Fibroblast of skin of left quadriceps (primary cell): Measurements from ENCODE around the gene KBTBD3.
"Not testable (repeated sequence)": the region's sequence is repeated elsewhere in the genome, so short reads cannot be mapped to it uniquely, and the experiment has no call there.

Experiments
- DNase-seq, 2 experiments: peaks; one replicate each; pipeline ENCODE4 v3.0.0-alpha.2; 2013; ENCODE audit warnings: low read depth in 2 of 2

Gene KBTBD3

DNA sequence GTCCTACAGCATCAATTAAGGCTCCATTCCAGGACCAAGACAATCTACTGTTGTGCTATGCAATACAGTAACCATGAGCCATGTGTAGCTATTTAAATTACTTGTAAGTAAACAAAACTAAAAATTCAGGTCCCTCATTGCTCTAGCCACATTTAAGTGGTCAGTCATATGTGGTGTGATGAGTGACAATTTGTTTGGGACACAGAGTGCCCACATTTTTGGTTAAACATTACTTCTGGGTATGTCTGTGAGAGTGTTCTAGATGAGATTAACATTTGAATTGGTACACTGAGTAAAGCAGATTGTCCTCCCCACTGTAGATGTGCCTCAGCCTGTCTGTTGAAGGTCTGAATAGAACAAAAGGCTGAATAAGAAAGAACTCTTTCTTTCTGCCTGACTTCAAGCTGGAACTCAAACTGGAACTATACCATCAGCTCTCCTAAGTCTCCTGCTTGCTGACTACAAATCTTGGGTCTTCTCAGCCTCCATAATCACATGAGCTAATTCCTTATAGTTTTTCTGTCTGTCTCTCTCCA lies 15.8 kb downstream of the KBTBD3 start:
- DNase-seq, result no peak

DNA sequence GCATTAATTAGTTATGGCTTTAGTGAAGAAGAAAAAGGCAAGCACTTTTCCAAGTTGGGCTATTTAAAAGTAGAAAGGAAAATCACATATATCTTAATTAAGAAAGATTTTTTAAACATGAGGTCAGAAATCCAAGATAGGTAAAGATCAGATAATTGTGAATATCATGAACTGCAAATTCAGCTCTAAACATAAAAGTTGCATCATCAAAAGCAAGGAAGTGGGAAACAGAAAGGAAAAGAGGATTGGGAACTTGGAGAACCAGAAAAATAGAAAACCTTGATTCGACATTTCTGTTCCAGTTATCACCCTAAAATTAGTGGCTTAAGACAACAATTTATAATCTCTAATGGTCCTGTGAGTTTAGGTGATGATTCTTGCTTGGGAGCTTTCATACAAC lies 17.5 kb downstream of the KBTBD3 start:
- no peak for DNase-seq

DNA sequence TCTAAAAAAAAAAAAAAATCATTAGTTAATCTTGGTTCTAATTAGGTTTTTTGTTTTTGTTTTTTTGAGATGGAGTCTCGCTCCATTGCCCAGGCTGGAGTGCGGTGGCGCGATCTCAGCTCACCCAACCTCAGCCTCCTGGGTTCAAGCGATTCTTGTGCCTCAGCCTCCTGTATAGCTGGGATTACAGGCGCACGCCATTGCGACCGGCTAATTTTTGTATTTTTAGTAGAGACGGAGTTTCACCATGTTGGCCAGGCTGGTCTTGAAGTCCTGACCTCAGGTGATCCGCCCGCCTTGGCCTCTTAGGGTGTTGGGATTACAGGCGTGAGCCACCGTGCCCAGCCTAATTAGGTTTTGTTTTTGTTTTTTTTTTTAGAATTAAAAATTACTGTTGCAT lies 18.8 kb downstream of the KBTBD3 start:
- DNase-seq, result not testable (repeated sequence)

DNA sequence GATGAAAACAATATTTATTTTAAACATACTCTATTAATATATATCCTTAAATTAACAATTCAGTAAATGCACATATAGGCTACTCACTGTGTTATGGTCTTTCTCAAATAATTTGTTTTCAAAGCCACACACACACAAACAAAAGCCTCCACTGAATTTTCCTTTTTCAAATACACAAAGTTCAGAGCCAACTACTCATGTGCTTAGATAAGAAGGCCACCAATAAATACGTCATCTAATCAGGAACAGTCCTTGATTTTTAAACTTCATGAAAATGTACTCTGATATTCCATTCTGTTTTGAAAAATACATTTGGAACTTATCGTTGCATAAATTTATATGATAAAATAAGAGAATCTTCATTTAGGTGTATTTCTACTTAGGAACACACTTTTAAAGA lies 26.0 kb downstream of the KBTBD3 start:
- no peak for DNase-seq

DNA sequence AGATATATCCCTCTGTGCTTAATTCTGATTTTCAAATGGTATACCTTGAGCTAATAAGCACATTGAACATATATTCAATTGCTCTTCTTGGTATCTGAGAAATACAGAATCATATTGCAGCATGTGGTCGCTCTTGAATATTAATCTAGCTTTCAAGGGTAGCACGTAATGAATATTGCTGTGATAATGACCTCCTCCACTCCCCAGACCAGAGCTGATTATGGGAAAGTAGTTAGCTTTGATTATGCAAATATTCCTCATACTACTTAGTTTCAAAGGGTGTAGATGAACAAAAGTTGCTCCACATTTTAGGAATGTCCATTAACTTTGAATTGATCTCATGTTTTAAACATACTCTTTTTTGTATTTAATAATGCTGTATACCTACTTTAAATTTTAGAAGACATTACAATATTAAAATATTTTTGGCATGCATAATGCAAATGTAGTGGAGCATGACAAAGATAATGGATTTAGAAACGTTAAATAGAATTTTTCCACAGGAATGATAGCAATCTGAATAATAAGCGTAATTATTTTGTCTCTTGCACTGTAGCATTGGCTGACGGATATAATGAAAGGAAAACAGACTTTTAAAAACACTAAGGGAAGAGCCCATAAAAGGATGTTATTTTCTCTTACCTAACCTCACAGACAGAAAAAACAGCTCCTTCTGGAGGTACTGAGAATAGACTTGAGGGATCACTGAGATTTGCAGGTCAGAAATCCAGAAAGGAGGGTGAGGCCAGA lies 27.2 kb downstream of the KBTBD3 start:
- no peak for DNase-seq

DNA sequence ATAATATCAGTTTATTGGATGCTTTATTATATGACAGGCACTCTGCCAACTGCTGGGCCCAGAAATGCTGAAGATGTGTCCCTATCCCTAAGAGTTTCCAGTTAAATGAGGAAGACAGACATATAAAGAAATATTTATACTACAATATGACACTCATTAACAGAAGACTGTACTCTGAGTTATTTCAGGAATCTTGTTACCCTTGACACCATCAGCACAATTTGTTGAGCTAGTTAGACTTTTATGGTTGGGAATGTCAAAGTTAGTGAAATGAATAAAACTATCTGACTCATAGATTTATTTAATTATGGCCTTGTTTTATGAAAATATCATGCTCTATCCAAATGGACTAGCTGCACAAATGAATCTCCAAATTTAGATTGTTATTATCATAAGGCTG lies 29.5 kb downstream of the KBTBD3 start:
- peak in 1 of 2 experiments; percentile 1 for DNase-seq

DNA sequence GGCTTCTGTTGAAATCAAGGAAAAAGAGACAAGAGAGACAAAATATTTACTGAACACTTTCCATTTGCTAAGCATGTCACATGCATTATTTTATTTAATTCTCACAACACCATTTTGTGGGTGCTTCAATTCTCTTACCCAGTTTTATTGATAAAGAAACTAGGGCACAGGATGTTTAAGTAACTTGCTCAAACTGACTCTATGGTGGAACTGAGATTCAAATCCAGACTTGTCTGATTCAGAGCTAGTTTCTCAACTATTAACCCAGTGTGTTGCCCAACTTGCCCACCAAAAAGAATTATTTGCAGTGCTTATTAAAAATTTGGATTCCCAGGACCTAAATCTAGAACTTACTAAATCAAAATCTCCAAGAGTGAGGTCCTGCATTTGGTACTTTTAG lies 33.6 kb downstream of the KBTBD3 start:
- no peak for DNase-seq

DNA sequence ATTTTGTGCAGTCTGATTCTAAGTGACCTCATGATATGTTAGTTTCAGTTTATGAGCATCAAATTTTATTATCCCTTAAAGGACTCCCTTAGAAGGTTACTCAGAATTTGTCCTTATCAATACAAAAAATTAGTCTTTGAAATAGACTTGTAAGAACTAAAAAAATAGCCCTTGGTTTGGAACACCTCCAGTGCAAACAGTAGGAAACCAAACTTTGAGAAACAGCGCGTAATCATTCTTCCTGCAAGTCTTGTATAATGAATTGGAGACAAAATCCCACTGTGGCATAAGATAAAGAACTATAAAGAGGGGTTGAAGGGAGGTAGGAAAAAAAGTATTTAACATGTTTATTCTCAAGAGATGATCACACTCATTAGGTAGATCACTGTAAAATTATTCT lies 44.3 kb downstream of the KBTBD3 start:
- no peak for DNase-seq

DNA sequence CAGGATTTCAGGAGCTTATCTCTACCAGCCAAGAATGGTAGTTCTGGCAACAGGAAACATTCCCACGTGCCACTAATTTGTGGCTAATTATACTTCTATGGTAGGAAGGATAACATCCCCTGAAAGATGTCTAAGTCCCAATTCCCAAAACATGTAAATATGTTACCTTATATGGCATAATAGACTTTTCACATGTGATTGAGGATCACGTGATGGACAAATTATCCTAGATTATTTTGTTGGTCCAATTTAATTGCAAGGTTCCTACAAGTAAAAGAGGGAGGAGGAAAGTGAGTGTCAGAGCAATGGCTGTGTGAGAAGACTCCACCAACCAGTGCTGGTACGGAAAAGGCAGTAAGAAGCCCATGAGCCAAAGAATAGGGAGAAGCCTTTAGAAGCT lies 45.2 kb downstream of the KBTBD3 start:
- no peak for DNase-seq

DNA sequence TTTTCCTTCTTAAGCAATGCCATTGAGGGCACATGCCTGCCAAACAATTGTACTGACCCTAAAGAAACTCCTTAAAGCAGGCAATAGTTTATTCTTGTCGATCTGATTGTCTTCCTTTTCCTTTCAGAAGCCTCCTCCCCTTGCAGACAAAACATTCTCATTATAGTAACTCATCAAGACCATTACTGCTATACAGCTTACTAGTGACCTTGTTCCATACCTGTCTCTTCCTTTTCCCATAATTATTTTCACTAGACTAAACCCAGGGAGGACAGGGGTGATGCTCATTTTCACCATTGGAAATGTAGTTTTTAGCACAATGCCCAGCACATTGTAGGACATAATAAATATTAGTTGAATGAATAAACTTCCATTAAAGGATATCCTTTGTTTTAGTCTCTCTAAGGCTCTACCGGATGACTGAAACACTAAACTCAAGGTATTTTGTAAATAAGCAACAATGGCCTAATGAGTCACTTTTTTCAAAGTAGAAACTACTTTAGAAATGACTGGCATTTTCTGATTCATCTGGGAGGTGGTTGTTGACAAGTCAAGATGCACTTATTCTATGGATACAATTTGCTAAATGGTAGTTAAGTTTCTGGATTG lies 45.8 kb downstream of the KBTBD3 start:
- DNase-seq, result no peak

DNA sequence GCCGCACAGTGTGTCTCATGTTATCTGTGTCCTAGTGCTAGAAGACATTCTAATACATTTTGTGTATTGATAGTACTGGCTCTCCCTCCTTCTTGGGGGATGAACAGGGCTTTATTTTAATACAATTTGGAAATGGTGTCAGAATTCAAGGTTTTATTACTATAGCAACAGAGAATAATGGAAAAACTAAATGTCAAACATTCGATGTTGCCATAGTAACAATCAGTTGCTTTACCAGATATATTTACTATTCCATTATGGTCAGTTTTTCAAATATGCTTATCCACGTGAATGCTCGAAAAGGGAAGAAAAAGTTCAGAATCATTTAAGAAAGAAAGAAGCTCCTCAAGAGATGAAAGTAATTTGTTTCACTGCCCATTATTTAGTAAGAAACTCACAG lies 46.5 kb downstream of the KBTBD3 start:
- DNase-seq, result no peak

DNA sequence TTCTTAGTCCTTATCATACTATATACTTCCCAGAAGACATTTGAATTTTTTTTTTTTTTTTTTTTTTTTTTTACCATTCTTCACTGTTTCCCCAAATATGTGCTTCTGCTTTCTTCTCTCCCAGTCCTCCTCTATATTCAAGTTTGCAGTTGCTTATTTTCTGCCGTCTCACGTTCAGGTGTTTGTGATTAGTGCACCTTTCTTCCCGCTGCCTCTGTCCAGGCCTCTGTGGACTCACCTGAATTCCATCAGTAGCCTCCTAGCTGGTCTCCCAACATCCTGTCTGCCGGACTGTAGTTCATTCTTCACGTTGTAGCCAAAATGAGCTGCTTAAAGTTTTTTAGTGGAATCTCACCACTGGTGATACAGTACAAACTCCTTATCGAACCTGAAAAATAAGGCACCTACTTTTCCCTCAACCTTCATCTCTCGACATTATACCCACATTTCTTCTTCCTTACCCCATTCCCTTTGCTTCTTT lies 54.3 kb downstream of the KBTBD3 start:
- DNase-seq, result no peak

DNA sequence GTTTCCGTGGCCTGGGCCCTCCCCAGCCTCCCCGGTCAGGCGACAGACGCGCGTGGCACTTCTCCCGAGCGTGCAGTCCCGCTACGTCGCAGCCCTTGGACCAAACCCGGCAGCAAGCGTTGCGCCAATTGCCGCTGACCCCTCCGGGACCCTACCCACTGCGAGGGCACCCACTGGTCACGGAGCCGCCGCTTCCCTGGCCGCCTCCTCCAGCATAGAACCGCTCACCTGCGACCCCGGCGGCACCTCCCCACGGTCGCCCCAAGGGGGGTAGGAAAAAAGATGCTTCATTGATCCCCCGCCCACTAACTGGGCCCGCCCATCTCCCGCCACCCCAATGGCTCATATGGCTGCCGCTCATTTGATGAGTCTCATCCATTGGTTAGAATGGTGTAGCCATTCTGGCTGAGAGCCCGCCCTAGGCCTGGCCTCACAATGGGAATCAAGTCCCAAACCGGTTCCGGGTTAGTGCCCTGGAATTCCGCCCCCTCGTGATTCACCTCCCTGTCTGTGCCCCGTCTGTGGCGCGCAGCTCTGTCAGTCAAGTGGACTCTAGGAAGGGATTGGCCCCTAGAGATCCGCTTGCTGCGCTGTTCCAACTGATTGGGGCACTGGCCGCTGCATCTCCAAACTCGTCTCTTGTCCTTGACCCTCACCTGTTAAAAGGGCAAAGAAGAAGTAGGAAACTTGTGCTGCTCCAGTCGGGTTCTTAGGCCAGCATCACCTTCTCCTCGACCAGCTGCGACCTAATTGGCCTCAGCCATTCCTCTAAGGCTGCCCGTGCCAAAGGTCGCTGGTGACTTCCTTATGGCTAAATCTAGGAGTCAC lies 55.0 kb downstream of the KBTBD3 start, which contains the start of gene MSANTD4:
Gene MSANTD4 (minus strand): TSS at position 274 of the 828 bp plus-strand sequence. CDS start 11,323 bp downstream, outside the sequence.
- DNase-seq, result peak; percentile 99

DNA sequence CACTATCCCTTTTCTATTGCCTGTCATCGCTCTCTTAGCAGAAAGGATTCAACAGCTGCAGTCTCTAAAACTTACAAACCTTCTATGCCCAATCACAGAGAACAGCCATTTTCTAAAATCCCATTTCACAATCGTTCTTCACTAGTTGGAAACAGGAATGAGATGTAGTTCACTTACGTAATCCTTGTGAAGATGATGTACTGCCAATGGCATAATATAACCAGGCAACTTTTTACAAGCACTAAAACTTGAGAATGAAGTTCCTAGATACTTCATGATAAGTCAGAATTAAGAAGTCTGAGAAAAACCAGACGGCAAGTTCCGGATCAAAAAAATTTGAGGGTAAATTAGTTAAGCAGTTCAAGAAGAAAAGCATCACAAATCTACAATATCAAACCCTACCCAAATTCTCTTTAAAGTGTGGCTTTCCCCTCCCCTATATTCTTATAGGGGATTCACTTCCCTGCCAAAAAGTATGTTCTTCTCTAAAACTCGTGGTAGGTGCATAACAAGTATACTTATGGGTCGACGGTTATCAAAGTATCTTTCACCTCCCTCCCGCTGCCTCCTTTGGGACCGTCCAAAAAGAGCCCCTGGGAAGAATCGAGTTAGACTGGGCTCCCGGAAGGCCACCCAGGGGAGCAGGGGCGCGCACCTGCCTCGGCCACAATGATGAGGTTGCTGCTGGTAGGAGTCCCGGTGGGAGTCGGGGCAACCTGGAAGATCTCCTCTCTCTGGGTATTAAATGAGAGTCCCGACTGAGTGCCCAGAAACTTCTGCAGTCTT lies 55.8 kb downstream of the KBTBD3 start:
- peak; percentile 22 to 29 for DNase-seq

DNA sequence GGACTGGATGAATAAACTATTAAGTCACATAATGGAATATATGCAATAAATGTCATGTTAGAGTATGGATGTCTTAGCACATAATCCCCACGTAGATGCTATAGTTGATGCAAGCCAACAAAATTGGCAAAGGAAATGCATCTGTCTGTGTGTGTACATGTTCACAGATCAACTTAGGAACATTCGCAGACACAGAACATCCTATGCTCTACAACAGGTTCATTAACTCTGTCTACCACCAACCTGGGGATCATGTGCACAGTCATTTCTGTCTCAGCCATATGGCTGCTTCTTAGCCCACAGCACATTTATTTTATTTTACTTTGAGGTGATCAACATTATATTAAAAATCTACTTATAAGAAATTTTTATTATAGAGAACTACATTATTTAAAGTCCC lies 60.1 kb downstream of the KBTBD3 start:
- no peak for DNase-seq

DNA sequence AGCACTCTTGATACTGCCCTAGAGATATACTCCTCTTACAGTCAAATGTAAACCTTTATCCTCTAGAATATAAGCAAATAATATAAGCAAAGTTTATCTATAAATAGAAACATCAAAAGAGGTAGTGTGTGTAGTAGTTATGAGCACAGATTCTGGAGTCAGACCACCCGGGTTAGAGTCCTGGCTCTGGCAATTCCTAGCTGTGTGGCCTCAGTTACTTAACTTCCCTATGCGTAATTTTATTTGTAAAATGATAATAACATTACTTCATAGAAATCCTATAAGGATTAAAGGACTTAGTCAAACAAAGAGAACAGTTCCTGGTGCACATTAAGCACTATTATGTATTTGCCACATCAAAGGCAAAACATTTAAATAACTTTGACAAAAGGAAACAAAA lies 62.1 kb downstream of the KBTBD3 start:
- DNase-seq, result no peak

DNA sequence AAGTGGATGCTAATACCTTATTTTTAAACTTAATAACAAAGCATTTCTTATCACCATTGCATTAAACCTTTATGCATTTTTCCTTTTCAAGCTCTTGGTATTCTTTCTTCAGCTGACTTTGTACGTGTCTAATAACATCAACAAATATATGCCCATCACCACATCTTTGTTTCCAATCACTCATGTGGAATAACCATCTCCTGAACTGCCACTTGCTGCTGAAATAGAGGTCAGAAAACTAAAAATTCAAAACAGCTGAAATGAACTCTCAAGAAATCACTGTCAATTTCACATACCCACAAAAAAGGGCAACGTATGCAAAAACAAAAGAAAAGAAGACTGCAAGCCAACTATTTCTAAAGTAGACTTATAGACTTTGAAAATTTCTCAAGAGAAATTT lies 62.5 kb downstream of the KBTBD3 start:
- DNase-seq, result no peak

DNA sequence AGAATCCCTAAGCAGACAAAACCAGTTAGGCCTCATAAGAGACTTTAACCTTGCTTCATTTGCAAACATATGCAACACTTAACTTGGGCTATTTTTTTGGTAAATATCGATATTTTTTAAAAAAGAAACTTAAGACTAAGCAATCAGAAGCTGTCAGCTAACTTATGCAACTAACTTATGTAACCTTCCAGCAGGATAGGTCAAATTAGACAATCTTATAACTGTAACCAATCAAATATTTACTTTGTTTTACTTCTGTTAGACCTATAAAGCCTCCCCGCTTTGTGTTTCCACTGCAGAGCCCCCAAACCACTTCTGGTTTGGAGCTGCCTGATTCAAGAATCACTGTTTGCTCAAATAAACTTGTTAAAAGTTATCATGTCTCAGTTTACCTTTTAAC lies 63.1 kb downstream of the KBTBD3 start:
- no peak for DNase-seq

DNA sequence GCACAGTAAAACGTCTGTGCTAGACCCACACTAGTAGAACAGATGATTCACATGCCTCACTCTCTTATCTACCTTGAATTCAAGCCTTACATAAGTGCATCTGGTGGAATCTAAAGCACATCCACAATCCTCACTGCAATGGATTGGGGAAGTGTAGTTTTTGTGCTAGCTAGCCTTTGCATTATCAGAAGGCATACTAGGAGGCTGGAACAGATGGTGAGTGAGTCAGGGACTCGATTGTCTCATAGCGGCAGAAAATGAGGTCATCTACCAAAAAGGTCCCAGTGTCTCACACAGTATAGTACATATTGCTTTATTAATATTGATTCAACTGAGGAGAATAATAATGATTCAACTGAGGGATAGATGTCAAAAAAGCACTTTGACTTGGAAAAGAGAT lies 64.4 kb downstream of the KBTBD3 start:
- DNase-seq, result peak; percentile 10 to 12

DNA sequence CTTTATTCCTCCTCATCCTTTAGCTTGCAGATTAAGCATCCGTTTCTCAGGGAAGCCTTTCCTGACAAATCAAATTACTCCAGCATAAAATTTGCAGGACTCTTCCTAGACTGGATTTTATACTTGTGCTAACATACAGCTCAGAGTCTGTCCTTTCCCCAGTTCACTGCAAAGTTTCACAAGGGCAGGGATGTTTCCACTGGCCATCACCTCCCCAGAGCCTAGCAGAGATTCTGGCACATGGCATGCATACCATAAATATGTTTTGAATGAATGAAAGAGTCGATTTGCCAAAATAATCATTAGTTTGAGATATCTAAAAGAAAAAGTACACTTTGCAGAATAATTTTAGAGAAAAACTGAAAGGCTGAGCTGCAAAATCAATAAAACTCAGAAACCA lies 65.7 kb downstream of the KBTBD3 start:
- DNase-seq, result no peak

DNA sequence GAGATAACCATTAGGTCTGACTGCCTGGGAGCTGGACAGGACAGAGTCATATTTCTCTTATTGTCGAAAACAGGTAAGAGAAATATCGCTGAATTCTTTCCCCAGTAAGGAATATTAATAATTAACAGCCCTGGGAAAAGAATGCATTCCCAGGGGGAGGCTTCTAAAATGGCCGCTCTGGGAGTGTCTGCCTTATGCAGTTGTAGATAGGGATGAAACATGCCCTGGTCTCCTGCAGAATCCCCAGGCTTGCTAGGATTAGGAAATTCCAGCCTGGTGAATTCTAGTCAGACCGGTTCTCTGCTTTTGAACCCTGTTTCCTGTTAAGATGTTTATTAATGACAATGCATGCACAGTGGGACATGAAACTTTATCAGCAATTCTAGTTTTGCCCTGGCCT lies 74.1 kb downstream of the KBTBD3 start:
- not testable (repeated sequence) for DNase-seq
